ENCODE measurements around the gene GPATCH8.
"Not testable (repeated sequence)": the region's sequence is repeated elsewhere in the genome, so short reads cannot be mapped to it uniquely, and the experiment has no call there.

Gene GPATCH8

DNA sequence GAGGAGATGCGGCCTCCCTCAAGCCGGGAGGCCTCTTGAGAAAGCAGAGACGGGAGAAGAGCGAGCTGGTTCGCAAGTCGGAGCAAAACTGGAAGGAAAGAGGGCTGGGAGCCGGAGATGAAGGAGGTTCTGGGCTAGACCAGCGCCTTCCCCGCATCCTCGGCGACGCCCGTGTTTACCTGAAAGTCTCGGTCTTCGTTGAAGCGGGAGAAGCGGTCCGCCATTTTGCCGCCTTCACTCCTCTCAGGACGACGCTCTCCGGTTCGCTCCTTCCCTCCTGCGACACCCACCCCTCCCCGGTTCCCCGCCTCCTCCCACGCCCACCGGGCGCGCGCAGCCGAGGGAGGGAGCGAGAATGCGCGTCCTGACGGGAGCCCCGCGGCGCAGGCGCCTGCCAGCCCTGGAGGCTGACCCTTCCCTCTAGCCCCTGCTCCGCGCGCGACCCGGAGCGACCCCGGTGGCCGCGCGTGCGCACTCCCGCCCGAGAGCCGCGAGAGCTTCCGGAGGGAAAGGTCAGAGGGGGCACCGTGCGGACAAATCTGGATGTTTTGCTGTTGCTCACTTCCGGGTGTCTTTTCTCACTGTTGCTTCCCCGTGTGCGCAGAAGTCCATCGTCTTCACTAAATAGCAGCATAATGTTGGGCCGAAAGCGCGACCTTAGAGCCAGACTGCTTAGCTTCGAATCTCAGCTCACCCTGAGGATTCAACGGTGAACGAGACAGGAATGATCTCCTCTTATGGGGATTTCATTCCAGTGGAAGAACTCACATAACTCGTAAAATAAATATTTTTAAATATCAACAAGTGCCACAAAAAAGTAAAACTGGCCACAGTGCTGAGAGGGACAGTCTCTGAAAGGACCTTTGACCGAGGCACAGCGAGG, at the start of gene GPATCH8:
GPATCH8 (minus strand) TSS at position 260 of the 883 bp plus-strand sequence; CDS start at position 224, 36 bp downstream.
- DNase-seq (ENCODE audit: low read depth): peak; percentile 80

DNA sequence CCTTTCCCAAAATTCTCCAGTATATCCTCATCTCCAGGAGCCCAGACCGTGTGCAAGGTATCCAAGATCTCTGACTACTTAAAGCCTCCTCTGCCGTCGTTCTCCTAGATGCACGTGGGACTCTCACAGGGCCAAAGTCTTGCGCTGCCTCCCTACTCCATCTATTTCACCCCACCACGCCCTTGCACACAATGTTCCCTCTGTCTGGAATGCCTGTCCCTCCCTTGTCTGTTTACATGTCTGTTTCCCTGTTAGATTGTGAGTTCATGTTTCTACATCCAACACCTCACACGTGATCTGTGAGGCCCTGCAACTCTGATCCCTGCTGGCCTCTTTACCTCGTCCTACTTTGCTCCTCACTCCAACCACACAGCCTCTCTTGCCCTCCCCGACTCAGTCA, 49.2 kb upstream of the GPATCH8 start:
- DNase-seq (ENCODE audit: low read depth): no peak

DNA sequence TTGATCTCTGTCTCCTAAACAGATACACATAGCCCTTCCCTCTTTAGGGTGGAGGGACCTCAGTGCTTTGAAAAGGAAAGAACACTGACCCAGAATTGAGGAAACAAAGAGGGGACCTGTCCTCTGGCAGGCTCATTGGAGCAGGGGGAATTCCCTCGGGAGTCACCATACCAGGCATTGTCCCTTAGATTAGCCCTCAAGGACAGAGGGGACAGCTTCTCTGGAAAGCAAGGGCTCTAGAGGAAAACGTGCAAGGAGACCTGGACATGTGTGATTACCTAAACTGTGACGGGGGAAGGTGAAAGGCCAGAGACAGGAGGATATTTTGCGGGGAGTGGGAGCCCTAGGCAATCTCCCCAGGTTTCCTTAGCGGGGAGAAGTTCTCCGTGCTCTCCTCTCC, 46.5 kb upstream of the GPATCH8 start:
- DNase-seq (ENCODE audit: low read depth): no peak

DNA sequence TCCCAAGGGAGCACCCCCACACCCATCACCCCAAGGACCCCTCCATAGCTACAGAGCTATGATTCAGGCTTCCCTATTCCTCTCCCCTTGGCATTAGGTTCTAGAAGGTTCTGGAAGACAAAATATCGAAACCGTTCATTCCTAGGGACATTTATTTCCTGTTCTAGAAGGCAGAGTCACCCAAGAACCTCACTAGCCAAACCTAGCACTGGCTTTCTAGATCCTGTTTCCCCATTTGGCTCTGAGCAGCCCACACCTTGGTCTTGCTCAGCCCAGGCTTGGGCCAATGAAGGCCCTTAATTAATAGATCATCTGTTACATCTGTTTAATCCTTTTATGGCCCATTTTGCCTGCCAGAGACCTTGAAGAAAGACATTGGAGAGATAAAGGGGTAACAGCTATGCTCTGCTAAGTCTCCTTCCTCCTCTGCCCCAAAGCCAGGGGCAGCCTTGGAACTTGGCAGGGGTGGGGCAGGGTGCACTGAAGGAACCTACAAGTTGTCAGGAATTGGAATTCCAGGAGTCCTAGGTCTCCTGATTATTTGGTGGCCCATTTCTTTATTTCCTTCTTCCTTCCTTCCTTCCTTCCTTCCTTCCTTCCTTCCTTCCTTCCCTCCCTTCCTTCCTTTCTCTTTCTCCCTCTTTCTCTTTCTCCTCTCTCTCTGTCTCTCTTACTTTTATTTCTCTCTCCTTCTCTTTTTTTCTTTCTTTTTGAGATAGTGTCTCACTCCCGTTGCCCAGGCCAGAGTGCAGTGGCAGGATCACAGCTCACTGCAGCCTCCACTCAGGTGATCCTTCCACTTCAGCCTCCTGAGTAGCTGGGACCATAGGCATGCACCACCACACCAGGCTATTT, 45.4 kb upstream of the GPATCH8 start:
- no peak for DNase-seq (ENCODE audit: low read depth)

DNA sequence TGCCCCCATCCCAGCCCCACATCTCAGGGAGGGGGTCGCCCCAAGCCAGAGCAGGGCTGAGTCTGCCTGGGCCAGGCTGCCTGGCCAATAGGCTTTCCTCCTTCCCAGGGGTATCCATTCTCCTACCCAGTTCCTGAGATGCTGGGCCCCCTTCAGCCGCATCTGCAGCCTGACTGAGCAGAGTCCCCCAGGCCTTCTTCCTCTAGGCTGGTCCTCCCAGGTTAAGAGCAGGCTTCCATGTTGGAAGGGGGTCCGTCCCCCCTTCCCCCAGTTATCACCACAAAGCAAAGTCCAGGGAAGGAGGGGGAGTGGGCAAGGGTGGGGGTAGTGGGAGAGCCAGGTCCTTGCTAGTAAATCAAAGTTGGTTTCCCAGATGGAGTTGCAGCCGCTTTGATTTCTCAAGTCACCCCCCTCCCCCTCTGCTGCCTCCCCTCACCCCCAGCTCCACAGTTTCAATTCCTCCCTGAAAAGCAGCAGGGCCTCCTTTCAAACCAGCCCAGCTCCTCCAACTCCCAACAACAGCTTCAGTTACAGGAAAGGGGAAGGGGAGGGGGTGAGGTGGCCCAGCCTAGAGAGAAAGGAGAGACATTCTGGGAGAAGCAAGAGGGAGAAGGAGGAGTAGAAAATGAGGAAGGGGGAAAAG, 44.5 kb upstream of the GPATCH8 start:
- no peak for DNase-seq (ENCODE audit: low read depth)

DNA sequence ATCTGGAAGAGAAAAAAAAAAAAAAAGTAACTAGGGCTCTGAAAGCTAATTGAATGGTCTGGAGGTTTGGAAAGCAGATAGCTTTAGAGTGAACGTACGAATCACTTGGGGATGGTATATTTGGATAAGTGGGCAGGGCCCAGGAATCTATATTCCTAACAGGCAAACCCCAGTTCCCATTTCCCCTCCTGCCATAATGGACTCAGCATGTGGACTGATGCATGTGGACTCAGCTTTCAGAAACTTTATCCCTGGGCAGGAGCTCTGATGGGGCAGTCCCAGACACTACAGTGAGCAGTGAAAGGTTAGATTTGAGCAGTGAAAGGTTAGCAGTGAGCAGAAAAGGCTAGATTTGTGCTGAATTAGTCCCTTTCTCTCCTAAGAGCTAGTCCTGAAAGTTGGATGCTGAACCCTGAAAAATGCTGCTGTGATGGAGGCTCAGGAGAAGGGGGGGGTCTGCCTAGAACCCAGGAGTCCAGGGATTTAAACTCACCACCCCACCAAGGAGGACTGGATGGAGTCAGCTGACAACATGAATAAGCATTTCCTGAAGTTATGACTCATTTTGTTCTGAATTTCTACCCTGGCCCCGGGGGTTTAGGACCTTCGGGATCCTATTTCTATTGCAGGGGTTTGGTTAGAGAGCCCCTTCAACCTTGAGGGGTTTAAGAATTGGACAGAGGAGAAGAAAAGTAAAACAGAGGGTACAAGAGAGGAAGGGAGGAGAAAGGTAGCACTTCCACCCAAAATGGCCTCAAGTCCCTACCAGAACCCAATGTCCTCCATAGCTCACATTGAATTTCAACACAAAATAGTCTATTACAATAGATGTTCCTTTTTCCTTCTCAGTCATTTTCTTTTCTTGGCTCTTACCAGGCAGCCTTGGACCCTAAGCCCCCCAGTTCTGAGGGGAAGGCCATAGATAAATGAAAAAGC, 43.7 kb upstream of the GPATCH8 start:
- DNase-seq (ENCODE audit: low read depth): no peak

DNA sequence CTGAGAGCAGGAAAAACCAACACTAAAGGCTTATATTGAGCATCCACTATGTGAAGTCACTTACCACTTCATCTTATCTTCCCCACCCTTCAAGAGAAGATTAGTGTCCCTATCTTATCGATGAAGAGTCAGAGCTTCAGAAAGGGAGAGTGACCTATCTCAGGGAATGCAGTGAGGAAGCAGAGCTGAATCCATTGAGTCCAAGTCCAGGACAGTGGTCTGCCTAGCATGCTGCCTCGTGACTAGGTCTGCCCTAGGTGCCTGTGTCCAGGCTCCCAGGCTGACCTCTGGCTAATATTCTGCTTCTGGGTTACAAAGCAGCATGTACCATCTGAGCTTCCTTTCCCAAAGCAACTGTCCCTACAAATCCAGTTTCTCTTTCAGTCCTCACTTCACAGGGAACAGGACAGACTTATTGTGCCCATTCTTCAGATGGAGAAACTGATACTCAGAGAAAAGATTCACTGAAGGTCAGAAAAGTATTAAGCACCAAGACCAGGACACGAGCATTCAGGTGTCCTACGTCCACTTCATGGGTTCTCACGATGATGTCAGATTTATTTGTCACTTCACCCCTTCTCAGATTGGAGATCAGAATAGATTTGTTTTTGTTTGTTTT, 40.8 kb upstream of the GPATCH8 start:
- no peak for DNase-seq (ENCODE audit: low read depth)

DNA sequence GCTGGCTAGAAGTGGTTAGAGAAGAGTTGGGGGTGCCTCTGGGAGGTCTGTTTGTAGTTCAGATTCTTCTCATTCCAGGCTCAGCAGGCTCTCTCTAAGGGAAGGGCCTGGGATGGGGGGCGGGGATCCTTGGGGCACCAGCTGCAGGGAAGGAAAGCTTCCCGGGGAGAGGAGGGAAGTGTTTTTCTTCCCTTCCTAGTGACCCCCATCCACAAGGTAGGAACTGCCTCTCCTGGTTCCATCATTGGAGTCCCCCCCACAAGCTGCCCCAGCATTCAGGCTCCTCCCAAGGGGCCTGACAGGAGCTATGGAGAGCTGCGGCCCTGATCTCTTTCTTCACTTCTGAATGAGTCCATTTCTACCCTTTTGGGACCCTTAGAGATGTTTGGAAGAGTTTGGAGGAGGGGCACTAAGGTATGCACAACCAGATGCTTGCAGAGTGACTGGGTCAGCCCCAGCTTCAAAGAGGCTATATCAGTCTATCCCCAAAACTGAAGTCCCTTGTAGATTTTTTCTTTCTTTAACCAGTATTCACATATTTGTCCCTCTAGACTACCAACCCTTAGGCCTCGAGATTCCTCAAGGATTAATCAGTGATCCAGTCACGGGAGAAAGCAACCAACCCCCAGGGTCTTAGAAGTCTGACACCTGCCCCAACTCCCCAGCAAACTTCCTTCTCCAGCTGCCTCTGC, 40.2 kb upstream of the GPATCH8 start:
- no peak for DNase-seq (ENCODE audit: low read depth)

DNA sequence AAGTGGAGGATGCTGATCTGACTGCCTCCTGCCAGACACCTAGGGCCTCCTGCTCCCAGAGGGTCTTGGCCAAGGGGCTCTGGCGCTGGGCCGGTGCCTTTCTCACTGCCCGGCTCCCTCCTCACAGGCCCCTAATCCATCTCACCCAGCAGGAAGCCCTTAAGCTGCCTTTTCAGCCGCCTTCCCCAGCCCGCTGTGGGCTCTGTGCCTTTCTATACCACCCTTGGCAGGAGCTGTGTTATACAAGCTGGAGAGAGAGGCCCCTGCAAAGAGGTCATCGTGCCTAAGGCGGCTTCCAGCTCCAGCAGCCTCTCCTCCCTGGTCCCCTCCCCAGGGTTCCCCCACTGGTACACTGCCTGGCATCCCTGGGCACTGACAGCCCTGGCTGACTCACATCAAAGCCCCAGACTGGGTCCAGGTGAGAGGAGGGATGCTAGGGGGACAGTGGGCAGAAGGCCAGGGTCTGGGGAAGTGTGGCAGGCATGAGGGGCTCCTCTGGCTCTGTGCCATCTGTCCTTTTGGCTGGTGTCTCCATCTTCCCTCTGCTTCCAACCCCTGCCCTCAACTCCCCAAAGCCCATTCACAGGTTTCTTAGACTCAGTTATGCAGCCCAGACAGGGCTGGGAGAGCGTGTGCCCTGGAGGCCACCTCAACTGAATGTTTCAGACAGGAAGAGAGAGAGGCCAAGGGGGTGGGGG, 38.8 kb upstream of the GPATCH8 start:
- no peak for DNase-seq (ENCODE audit: low read depth)

DNA sequence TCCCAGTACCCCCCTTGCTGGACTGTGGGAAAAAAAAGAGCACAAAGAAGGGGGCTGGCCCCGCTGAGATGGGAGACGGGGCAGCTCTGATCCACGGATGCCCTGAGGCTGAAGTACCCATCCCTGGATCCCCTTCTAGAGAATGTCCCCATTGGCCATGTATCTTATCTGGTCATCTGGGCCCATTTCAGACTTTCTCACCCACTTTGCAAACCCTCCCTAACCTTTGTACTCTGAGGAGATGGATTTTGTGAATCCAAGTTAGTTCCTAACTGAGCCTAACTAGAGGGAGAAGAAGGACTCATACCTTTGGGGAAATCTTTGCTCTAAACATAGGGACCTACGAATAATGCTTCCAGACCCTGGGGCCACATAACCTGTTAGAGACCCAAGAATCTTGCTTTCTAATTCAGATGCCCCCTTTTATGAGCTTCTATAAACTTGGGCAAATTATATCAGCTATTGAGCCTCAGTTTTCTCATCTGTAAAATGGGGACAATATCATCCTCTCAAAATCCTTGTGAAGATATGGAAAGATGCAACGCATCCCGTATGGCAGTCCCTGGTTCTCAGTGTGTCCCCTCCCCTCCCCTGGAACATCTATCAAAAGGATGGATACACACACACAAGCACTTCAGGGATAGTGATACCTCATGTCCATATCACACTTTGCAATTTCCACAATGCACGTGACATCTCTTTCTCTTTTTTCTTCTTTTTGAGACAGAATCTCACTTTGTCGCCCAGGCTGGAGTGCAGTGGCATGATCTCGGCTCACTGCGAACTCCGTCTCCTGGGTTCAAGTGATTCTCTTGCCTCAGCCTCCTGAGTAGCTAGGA, 37.3 kb upstream of the GPATCH8 start:
- DNase-seq (ENCODE audit: low read depth): no peak

DNA sequence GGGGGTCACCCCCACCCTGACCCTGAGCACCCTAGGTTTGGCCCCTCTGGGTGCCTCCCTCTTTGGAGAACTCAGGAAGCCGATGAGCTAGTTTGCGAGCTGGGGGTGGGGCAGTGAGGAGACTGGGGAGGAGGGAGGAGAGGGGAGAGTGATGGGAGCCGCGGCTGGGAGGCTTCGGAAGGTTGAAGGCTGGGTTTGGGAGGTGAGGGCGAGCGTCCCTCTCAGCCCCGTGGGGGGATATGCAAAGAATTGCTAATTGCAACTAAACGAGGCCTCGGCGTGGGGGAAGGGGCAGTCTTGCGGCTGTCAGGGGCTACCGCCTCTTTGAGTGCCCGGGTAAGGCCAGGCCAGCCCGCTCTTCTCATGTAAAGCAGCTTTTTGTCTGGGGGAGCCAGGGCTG, 36.5 kb upstream of the GPATCH8 start:
- DNase-seq (ENCODE audit: low read depth): no peak

DNA sequence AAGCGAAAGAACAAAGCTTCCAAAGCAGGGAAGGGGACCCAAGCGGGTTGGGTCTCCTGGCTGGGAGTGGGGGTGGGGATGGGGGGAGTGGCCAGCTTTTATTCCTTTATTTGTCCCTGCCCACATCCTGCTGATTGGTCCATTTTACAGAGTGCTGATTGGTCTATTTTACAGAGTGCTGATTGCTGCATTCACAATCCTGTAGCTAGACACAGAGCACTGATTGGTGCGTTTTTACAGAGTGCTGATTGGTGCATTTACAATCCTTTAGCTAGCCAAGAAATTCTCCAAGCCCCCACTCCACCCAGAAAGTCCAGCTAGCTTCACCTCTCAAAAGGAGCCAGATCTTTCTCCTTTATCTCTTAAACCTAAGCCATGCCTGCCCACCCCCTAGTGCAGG, 34.7 kb upstream of the GPATCH8 start:
- DNase-seq (ENCODE audit: low read depth): not testable (repeated sequence)

DNA sequence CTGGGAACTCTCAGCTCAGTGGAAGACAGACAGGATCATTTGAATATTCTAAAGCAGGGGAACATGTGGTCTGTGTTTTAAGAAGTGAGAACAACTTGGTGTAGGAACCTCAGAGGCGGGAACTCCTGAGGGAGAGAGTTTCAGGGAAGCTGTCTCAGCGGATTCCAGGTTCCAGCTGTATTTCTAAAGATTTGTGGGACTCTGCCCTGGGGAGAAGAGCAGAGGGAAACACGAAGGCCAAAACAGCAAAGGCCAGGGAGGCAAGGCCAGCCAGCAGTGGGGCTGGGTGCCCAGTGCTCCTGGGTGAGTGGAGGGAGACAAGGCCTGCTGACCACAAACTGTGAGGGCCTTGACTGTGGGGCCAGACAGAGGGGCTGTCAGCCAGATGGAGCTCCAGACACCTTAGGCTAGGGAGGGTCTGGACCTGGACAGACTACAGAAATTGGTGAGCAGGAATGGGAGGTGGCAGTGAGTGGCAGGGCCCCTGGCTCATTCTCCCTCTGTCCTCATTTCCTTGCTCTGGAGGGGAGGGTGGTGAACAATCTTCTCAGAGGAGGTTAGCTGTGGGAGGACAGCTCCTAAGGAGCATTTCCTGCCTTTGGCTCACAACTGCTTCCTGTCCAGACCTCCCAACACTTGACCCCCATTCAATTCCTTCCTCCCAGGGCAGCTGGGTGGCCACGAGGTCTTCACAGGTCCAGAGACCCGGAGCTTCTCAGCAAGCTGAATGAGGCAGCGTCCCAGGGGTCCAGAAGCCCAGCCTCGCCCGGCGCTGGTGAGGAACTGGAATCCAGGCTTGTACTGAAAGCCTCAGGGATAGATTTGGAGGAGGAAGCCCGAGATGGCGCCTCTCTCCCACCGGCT, 33.1 kb upstream of the GPATCH8 start:
- no peak for DNase-seq (ENCODE audit: low read depth)

DNA sequence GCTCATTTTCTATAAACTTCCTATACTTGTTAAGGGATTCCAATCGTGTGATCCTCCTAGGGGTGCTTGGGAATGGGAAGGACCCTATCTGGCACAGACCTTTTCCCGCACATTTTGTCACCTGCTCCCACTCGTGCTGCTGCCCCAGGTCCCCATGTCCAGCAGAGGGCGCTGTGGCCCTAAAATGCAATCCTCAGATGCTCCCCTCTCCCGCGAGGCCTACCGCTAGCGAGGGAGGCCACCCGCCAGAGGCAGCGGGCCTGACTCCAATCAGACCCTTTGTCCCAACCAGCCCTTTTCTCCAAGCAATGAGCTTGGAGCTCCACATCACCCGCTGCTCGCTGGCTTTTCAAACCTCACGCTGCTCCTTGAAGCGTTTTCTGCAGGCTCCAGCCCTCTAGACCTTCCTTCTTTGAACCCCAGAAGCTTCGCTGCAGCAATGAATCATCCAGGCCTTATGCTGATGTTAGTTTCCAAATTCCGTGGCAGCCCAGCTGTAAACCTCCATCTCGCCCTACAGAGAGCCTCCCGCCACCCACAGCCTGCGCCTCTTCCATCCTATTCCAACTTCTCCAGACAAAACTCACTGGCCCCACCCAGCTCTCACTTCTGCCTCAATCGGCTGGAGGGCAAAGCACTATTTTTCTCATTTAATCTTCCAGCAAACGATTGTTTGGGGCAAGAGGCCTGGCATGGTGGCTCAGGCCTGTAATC, 30.5 kb upstream of the GPATCH8 start:
- DNase-seq (ENCODE audit: low read depth): peak; percentile 77

DNA sequence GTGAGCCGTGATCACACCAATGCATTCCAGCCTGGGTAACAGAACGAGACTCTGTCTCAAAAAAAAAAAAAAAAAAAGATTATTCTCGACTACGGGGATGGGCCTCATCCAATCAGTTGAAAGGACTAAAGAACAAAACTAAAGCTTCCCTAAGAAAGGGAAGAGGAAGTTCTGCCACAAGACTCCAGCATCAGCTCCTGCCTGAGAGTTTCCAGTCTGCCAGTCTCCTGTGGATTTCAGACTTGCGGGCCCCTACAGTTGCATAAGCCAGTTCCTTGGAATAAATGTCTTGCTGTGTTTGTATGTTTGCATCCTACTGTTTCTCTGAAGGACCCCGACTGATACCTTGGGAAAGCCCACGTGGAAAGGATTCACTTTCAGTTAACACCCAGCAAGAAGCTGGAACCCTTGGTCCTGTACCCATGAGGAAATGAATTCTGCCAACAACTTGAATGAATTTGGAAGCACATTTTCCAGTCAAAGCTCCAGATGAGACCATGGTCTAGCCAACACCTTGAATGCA, 27.8 kb upstream of the GPATCH8 start:
- DNase-seq (ENCODE audit: low read depth): no peak

DNA sequence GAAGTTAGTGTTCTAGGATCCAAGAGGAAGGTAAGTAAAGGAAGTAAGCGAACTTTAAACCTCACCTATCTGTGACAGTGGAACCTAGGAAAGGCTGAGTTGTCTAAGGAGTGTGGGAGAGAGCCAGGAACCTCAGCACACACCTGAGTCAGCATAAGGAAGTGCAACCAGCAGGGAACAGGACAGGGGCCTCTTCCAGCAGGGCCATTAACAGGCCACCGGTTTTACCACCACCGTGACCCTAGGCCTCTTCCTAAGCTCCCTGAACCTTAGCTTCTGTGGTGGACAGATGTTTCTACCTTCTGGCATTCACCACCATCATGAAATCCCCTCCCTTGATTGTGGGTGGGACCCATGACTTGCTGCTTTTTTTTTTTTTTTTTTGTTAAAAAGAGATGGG, 26.7 kb upstream of the GPATCH8 start:
- DNase-seq (ENCODE audit: low read depth): no peak

DNA sequence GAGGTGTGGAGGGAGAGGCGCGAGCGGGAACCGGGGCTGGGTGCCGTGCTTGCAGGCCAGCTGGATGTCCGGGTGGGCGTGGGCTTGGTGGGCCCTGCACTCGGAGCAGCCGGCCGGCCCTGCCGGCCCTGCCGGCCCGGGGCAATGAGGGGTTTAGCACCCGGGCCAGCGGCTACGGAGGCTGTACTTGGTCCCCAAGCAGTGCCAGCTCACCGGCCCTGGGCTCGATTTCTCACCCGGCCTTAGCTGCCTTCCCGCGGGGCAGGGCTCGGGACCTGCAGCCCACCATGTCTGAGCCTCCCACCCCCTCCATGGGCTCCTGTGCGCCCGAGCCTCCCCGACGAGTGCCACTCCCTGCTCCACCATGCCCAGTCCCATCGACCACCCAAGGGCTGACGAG, 24.7 kb upstream of the GPATCH8 start:
- no peak for DNase-seq (ENCODE audit: low read depth)

Measured in stimulated activated CD8-positive, alpha-beta memory T cell treated with anti-CD3 and anti-CD28 coated beads, Interleukin-15, amount 100 ng/mL, for 1 hour (primary cell).